Esophagus muscularis mucosa (tissue), 4 donors: Measurements from ENCODE around the gene ZNF260. TPM values are rescaled to one million over a fixed set of nuclear protein-coding genes. Genes with fewer than 3 reads are reported as not detected.
"Not testable (repeated sequence)": the region's sequence is repeated elsewhere in the genome, so short reads cannot be mapped to it uniquely, and the experiment has no call there.

Experiments used
- DNase-seq: peaks from one replicate; pipeline ENCODE4 v3.0.0-alpha.2; 2017; ENCODE audit errors: extremely low spot score
- H3K27ac ChIP-seq, 4 donors: fragments of 200-600 bp; sonication (generic); replicated peaks in 1 of 4; 1 replicate in 3 of 4; 2 replicates in 1 of 4; pipeline ENCODE4 v1.5.1; 2016 to 2019; ENCODE audit warnings: mild to moderate bottlenecking in 1 of 4
- H3K27me3 ChIP-seq, 4 donors: fragments of 200-600 bp; sonication (generic); one replicate each; pipeline versions ENCODE4 v1.5.1 to v1.6.0; 2016 to 2019
- H3K36me3 ChIP-seq, 4 donors: fragments of 200-600 bp; sonication (generic); one replicate each; pipeline ENCODE4 v1.5.1; 2016 to 2019
- H3K4me1 ChIP-seq, 4 donors: fragments of 200-600 bp; sonication (generic); one replicate each; pipeline ENCODE4 v1.5.1; 2016 to 2019
- H3K4me3 ChIP-seq, 4 donors: fragments of 200-600 bp; sonication (generic); 1 replicate in 2 of 4; 2 replicates in 2 of 4; pipeline ENCODE4 v1.5.1; 2016 to 2019; ENCODE audit warnings: mild to moderate bottlenecking in 4 of 4, moderate library complexity in 1 of 4
- H3K9me3 ChIP-seq, 4 donors: fragments of 200-600 bp; sonication (generic); 1 replicate in 3 of 4; 2 replicates in 1 of 4; pipeline ENCODE4 v1.5.1; 2016 to 2019
- EP300 ChIP-seq: sonication (generic); formaldehyde crosslinking; IDR thresholded peaks from one replicate; pipeline ENCODE4 v1.6.1; 2017; ENCODE audit warnings: antibody characterized with exemption
- POLR2A ChIP-seq: fragments of 450-650 bp; IDR thresholded peaks from one replicate; pipeline ENCODE4 v1.6.1; 2017; ENCODE audit warnings: antibody characterized with exemption, moderate library complexity, mild to moderate bottlenecking, low read depth
- POLR2AphosphoS5 ChIP-seq, 2 donors: sonication (generic); formaldehyde crosslinking; IDR thresholded peaks; one replicate each; pipeline ENCODE4 v1.6.1; 2017; ENCODE audit warnings: antibody characterized with exemption in 2 of 2
- WGBS: methylation state at CpG from one replicate; pipeline ENCODE4 v1.1.5; 2018; 5-methylcytosine and 5-hydroxymethylcytosine counted together
- intact Hi-C: fragments of 100-400 bp; cut with DNase I; formaldehyde crosslinking; loops from one replicate; pipeline ENCODE4 v1.15.1; 2023
- total RNA-seq, 4 donors: library from RNA; depleted of rRNA; stranded (reverse); fragments of >200 nt; gene quantifications; one replicate each; pipeline versions ENCODE4 v1.1.0 to v1.2.1, GENCODE V29; 2016
- TF ChIP-seq, protein P1 (sequence below), 3 experiments: fragments of 200-600 bp in 2 of 3; fragments of 450-650 bp in 1 of 3; sonication (generic) in 2 of 3; IDR thresholded peaks; one replicate each; pipeline ENCODE4 v1.5.1; 2017 to 2019; ENCODE audit warnings: antibody characterized with exemption in 3 of 3, mild to moderate bottlenecking in 2 of 3, moderate library complexity in 1 of 3

Gene ZNF260
- total RNA-seq, 4 donors from 2014 or later = 7.7 to 12.4 (median 10.7) TPM

DNA sequence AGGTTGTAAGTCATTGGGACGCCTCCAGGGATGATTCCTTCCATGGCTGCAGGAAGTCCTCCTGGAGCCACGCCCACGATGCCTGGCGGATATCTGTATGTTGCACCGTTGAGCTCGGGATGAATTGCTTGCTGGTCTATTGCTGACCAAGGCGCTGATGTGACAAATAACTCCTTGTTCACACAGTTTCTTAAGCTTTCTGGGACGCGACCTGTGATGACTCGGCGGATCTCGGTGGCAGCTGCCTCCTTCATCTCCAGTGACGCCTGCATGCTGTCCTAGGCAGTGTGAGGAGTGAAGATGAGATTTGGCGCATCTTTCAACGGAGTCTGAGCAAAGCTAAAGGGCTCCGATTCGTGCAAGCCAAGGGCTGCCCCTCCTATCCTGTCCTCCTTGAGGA, 31.1 kb downstream of the ZNF260 start:
- DNase-seq = no peak
- no peak for TF ChIP-seq EP300
- no peak for TF ChIP-seq POLR2AphosphoS5 (IDR thresholded peaks at IDR 0.05)
- TF ChIP-seq POLR2A = no peak
- TF ChIP-seq, protein P1, sequence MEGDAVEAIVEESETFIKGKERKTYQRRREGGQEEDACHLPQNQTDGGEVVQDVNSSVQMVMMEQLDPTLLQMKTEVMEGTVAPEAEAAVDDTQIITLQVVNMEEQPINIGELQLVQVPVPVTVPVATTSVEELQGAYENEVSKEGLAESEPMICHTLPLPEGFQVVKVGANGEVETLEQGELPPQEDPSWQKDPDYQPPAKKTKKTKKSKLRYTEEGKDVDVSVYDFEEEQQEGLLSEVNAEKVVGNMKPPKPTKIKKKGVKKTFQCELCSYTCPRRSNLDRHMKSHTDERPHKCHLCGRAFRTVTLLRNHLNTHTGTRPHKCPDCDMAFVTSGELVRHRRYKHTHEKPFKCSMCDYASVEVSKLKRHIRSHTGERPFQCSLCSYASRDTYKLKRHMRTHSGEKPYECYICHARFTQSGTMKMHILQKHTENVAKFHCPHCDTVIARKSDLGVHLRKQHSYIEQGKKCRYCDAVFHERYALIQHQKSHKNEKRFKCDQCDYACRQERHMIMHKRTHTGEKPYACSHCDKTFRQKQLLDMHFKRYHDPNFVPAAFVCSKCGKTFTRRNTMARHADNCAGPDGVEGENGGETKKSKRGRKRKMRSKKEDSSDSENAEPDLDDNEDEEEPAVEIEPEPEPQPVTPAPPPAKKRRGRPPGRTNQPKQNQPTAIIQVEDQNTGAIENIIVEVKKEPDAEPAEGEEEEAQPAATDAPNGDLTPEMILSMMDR (IDR thresholded peaks at IDR 0.05) = no peak
- intact Hi-C loops = no loop called here
- no peaks in the 10 kb centered on the region for H3K36me3 ChIP-seq
- H3K4me1 ChIP-seq = no peaks in the 10 kb centered on the region
- no peak overlapping the region for H3K27ac ChIP-seq
- H3K4me3 ChIP-seq = no peak overlapping the region
- peaks cover 0 to 42% (median 10%) of the 10 kb centered on the region in 4 donors for H3K9me3 ChIP-seq
- 92% methylated on average over 17 of the region's 17 CpGs for WGBS
- H3K27me3 ChIP-seq = no peaks in the 10 kb centered on the region

DNA sequence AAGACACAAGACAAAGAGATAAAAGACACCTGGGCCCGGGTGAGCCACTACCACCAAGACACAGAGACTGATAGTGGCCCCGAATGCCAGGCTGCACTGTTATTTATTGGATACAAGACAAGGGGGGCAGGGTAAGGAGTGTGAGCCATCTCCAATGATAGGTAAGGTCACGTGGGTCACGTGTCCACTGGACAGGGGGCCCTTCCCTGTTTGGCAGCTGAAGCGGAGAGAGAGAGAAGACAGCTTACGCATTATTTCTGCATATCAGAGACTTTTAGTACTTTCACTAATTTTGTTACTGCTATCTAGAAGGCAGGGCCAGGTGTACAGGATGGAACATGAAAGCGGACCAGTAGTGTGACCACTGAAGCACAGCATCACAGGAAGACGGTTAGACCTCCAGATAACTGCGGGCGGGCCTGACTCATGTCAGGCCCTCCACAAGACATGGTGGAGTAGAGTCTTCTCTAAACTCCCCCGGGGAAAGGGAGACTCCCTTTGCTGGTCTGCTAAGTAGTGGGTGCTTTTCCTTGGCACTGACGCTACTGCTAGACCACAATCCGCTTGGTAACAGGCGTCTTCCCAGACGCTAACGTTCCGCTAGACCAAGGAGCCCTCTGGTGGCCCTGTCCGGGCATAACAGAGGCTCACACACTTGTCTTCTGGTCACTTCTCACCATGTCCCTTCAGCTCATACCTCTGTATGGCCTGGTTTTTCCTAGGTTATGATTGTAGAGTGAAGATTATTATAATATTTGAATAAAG, 35.2 kb downstream of the ZNF260 start:
- DNase-seq = not testable (repeated sequence)

DNA sequence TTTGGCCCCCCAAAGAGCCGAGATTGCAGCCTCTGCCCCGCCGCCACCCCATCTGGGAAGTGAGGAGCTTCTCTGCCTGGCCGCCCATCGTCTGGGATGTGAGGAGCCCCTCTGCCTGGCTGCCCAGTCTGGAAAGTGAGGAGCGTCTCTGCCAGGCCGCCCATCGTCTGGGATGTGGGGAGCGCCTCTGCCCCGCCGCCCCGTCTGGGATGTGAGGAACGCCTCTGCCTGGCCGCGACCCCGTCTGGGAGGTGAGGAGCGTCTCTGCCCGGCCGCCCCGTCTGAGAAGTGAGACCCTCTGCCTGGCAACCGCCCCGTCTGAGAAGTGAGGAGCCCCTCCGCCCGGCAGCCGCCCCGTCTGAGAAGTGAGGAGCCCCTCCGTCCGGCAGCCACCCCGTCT, 37.2 kb downstream of the ZNF260 start:
- H3K4me3 ChIP-seq, H3K36me3 ChIP-seq, H3K9me3 ChIP-seq, intact Hi-C loops, H3K27ac ChIP-seq, DNase-seq, H3K27me3 ChIP-seq: not testable (repeated sequence)
- 94% methylated on average over 3 of the region's 29 CpGs for WGBS
- peaks cover 9 to 25% (median 21%) of the 10 kb centered on the region in 4 donors for H3K4me1 ChIP-seq

More for the DNA sequence above, 35.2 kb downstream of the ZNF260 start:
- H3K27me3 ChIP-seq, H3K4me3 ChIP-seq, intact Hi-C loops, H3K36me3 ChIP-seq, H3K27ac ChIP-seq: not testable (repeated sequence)
- Histone ChIP-seq H3K9me3 (peaks cover 0 to 13% (median 0%) of the 10 kb centered on the region in 4 donors), H3K4me1 (peaks cover 9 to 17% (median 15%) of the 10 kb centered on the region in 4 donors)
- TF ChIP-seq, protein P1 (IDR thresholded peaks at IDR 0.05) = peak; percentile 55 to 78 (median 71)
- TF ChIP-seq POLR2AphosphoS5 (IDR thresholded peaks at IDR 0.05) = peak in 1 of 2 donors; percentile 43
- WGBS = 63% methylated on average over 18 of the region's 18 CpGs

DNA sequence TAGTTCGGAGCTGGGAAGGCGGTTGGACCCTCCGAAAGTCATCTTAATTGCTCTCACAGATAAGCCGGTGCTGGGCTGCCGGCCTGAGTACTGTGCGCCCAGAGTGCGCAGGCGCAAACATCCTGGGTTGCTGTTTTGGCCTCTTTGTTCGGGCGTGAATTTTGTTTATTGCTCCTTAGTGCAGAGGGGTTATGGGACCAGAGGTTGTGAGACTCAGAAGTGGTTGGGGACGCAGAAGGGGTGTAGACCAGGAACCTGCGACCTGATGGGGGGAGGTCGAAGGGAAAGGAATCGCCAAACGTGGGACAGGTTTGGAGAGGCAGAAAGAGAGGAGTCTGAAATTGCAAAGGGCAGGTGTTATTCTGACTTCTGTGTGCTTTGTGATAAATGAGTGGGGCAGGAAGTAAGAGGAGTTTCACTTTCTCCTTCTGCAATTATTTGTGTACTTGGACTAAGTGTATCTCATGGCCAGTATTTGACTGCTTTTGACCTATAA, 38.1 kb downstream of the ZNF260 start:
- H3K27me3 ChIP-seq = no peaks in the 10 kb centered on the region
- H3K4me1 ChIP-seq = peaks cover 9 to 25% (median 21%) of the 10 kb centered on the region in 4 donors
- 4% methylated on average over 13 of the region's 15 CpGs for WGBS
- intact Hi-C loops = loop anchor here (5.0 to 10.0 kb wide), 3 partner anchors 37 to 295 kb away; partner anchors contain the start of gene ZNF260
- no peaks in the 10 kb centered on the region for H3K9me3 ChIP-seq
- H3K4me3 ChIP-seq = peak overlapping the region; percentile 62 to 80 (median 72)
- H3K27ac ChIP-seq = peak overlapping the region; percentile 90 to 97 (median 92)
- DNase-seq = no peak
- H3K36me3 ChIP-seq = peaks cover 0 to 5% (median 2%) of the 10 kb centered on the region in 4 donors
- TF ChIP-seq POLR2A (no peak), POLR2AphosphoS5 (IDR thresholded peaks at IDR 0.05) (no peak), EP300 (no peak)

DNA sequence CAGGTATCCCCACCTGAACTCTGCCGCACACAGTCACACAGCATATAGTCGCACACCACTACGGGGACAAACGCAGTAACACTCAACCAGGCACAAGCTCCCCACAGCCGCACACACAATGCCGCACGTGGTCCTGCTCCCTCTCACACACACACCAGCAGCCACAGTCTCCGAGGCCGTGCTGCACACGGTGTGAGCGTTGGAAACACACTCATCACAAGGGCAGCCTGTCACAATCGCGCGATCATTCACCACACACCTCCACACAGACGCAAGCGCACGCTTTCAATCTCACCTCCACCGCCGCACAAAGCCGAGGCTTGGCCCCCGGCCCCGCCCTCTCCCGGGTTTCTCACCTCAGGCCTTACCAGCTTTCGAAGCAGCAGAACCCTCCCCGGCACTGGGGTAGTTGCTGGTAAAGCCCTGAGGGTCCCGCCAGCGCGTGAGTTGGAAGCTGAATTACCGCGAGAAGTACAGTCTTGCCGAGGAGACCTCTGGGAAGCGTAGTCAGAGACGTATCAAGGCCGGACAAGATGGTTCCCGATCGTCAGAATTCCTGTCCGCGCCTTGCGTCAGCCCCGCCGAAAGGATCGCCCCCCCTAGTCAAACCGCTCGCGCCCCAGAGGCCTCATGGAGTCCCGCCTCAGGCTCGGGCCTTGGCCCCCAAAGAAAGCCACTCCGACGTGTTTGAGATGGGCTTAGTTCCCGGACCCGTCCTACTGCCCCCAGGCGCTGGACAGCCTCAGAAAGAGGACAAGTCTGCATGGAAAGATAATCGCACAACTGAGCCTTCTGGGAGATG, 38.8 kb downstream of the ZNF260 start, which contains the start of gene ZNF566:
ZNF566 (minus strand) TSS at position 444 of the 802 bp plus-strand sequence. CDS start 13,004 bp downstream, outside the sequence.
- TF ChIP-seq, protein P1 (IDR thresholded peaks at IDR 0.05) = peak in 1 of 3 experiments; percentile 8
- peak; percentile 65 to 75 for TF ChIP-seq POLR2AphosphoS5 (IDR thresholded peaks at IDR 0.05)
- TF ChIP-seq POLR2A = no peak
- no peak for TF ChIP-seq EP300
- H3K27me3 ChIP-seq = no peaks in the 10 kb centered on the region
- peak within 1 kb of the TSS; percentile 90 to 97 (median 92) for H3K27ac ChIP-seq
- peaks cover 0 to 5% (median 2%) of the 10 kb centered on the region in 4 donors for H3K36me3 ChIP-seq
- DNase-seq = peak; percentile 97
- H3K4me3 ChIP-seq = peak within 1 kb of the TSS; percentile 62 to 80 (median 72)
- intact Hi-C loops = loop anchor here (5.0 to 10.0 kb wide), 3 partner anchors 38 to 295 kb away; partner anchors contain the start of gene ZNF260
- 0% methylated on average over 14 of the region's 53 CpGs for WGBS
- H3K9me3 ChIP-seq = no peaks in the 10 kb centered on the region
- H3K4me1 ChIP-seq = peaks cover 9 to 25% (median 21%) of the 10 kb centered on the region in 4 donors
